Measurements from ENCODE around the gene VAMP5.
A peak's percentile ranks its signal among the peaks of the same experiment; 100 is the strongest.

Gene VAMP5

GRCh38 chr2:85549826-85550225, 34.4 kb upstream of the VAMP5 start:
- 4% methylated on average over 3 of the region's 4 CpGs for WGBS (ENCODE audit: insufficient coverage)
- peak overlapping the region in 1 of 2 experiments; percentile 44 for H3K27ac ChIP-seq (ENCODE audit: insufficient read depth in 1 of 2, low read depth in 1 of 2, low read length in 2 of 2, poor library complexity in 1 of 2, severe bottlenecking in 2 of 2)
- CTCF ChIA-PET = interaction anchor here (0.6 to 28.0 kb wide), 21 partner anchors 12 to 193 kb away, joined by 3 to 584 read pairs (median 4); partner anchors contain the start of genes GGCX, MAT2A, SH2D6 and VAMP8

DNA sequence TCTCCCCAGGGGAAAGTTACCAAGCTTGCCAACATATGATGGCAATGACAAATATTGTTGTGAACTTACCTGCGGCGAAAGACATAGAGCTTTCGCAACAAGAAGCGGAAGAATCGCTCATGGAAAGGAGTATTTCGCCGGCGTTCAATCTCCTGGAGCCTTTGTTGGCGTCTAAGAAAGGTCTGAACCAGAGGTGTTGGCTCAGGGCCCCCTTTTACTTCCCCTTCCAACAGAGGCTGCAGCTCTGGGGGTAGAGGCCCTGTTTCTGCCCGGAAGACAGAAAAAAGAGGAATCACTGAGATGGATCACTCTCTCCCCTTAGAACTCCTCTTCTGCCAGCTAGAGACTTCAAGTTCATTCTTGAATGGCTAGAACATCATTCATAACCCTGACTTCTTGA, 33.7 kb upstream of the VAMP5 start:
- DNase-seq = peak; percentile 58 to 84 (median 83)
- Histone ChIP-seq H3K27me3 (replicated peaks in 2 of 5; ENCODE audit: control insufficient read depth in 4 of 5, insufficient read depth in 5 of 5, low read length in 4 of 5) (no peaks in the 10 kb centered on the region), H3K9me3 (ENCODE audit: control extremely low read depth in 1 of 5, control insufficient read depth in 4 of 5, insufficient read depth in 2 of 5, low read depth in 1 of 5, low read length in 4 of 5) (no peaks in the 10 kb centered on the region), H3K4me1 (ENCODE audit: control extremely low read depth in 1 of 4, control insufficient read depth in 4 of 4, insufficient read depth in 4 of 4, low read length in 3 of 4) (peaks cover 18 to 31% (median 25%) of the 10 kb centered on the region in 4 experiments), H3K27ac (ENCODE audit: insufficient read depth in 1 of 2, low read depth in 1 of 2, low read length in 2 of 2, poor library complexity in 1 of 2, severe bottlenecking in 2 of 2) (peak overlapping the region in 1 of 2 experiments; percentile 44), H3K4me3 (ENCODE audit: control insufficient read depth in 1 of 7, extremely low read depth in 1 of 7, insufficient read depth in 4 of 7, low read depth in 2 of 7, low read length in 6 of 7) (peak overlapping the region in 2 of 7 experiments; percentile 8 to 46), H3K36me3 (ENCODE audit: control insufficient read depth in 4 of 4, insufficient read depth in 4 of 4, low read length in 3 of 4) (peaks cover 10 to 63% (median 36%) of the 10 kb centered on the region in 4 experiments)
- 28% methylated on average over 10 of the region's 10 CpGs for WGBS (ENCODE audit: insufficient coverage)
- ChIA-PET POLR2A (interaction anchor here (1.1 to 6.7 kb wide), 4 partner anchors 9 to 132 kb away, joined by 3 to 69 read pairs (median 4); partner anchors contain the start of genes MAT2A and SH2D6), CTCF (interaction anchor here (0.8 to 28.0 kb wide), 30 partner anchors 11 to 250 kb away, joined by 3 to 584 read pairs (median 4); partner anchors contain the start of genes GGCX, MAT2A and SH2D6)

More at GRCh38 chr2:85549826-85550225, 34.4 kb upstream of the VAMP5 start:
- H3K4me1 ChIP-seq (ENCODE audit: control extremely low read depth in 1 of 4, control insufficient read depth in 4 of 4, insufficient read depth in 4 of 4, low read length in 3 of 4) = peaks cover 18 to 31% (median 25%) of the 10 kb centered on the region in 4 experiments
- peak overlapping the region in 2 of 7 experiments; percentile 8 to 25 for H3K4me3 ChIP-seq (ENCODE audit: control insufficient read depth in 1 of 7, extremely low read depth in 1 of 7, insufficient read depth in 4 of 7, low read depth in 2 of 7, low read length in 6 of 7)
- POLR2A ChIA-PET = interaction anchor here (0.5 to 6.7 kb wide), 4 partner anchors 10 to 112 kb away, joined by 5 to 69 read pairs (median 6); partner anchors contain the start of gene MAT2A
- no peaks in the 10 kb centered on the region for H3K27me3 ChIP-seq (replicated peaks in 2 of 5; ENCODE audit: control insufficient read depth in 4 of 5, insufficient read depth in 5 of 5, low read length in 4 of 5)
- peaks cover 14 to 64% (median 36%) of the 10 kb centered on the region in 4 experiments for H3K36me3 ChIP-seq (ENCODE audit: control insufficient read depth in 4 of 4, insufficient read depth in 4 of 4, low read length in 3 of 4)
- no peaks in the 10 kb centered on the region for H3K9me3 ChIP-seq (ENCODE audit: control extremely low read depth in 1 of 5, control insufficient read depth in 4 of 5, insufficient read depth in 2 of 5, low read depth in 1 of 5, low read length in 4 of 5)
- DNase-seq = no peak

- peaks cover 11 to 71% (median 36%) of the 10 kb centered on the region in 4 experiments for H3K36me3 ChIP-seq (ENCODE audit: control insufficient read depth in 4 of 4, insufficient read depth in 4 of 4, low read length in 3 of 4)
- H3K9me3 ChIP-seq (ENCODE audit: control extremely low read depth in 1 of 5, control insufficient read depth in 4 of 5, insufficient read depth in 2 of 5, low read depth in 1 of 5, low read length in 4 of 5) = no peaks in the 10 kb centered on the region
- no peaks in the 10 kb centered on the region for H3K27me3 ChIP-seq (replicated peaks in 2 of 5; ENCODE audit: control insufficient read depth in 4 of 5, insufficient read depth in 5 of 5, low read length in 4 of 5)
- DNase-seq = peak; percentile 86 to 93 (median 88)
- no peak overlapping the region for H3K4me3 ChIP-seq (ENCODE audit: control insufficient read depth in 1 of 7, extremely low read depth in 1 of 7, insufficient read depth in 4 of 7, low read depth in 2 of 7, low read length in 6 of 7)
- H3K4me1 ChIP-seq (ENCODE audit: control extremely low read depth in 1 of 4, control insufficient read depth in 4 of 4, insufficient read depth in 4 of 4, low read length in 3 of 4) = peaks cover 18 to 31% (median 25%) of the 10 kb centered on the region in 4 experiments
- WGBS (ENCODE audit: insufficient coverage) = 74% methylated on average over 3 of the region's 9 CpGs
- CTCF ChIA-PET = interaction anchor here (0.5 to 28.0 kb wide), 32 partner anchors 10 to 647 kb away, joined by 3 to 584 read pairs (median 4); partner anchors contain the start of genes GGCX, MAT2A and SH2D6
- POLR2A ChIA-PET = interaction anchor here (1.0 to 6.7 kb wide), 4 partner anchors 9 to 160 kb away, joined by 4 to 69 read pairs (median 5); partner anchors contain the start of genes GGCX, MAT2A and SH2D6
- no peak overlapping the region for H3K27ac ChIP-seq (ENCODE audit: insufficient read depth in 1 of 2, low read depth in 1 of 2, low read length in 2 of 2, poor library complexity in 1 of 2, severe bottlenecking in 2 of 2)
Observed at GRCh38 chr2:85551698-85552678, 32.2 kb upstream of the VAMP5 start.

DNA sequence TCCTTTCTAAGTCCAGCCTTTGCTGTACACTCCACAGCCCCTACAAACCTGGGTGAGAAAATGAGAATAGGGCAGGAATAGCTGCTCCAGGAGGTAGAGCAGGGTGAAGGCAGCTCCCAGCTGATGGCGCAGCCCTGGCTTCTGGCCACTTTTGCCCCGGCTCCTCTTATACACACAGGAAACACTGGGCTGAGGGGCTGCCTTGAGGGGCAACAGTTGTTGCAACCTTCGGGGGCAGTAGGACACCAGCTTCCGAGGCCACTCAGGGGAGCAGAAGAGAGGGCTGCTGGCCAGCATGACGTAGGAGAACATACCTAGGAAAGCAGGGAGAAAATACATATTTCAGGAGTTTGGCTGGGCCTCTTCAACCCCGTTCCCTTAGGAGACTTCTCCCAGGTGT, 31.0 kb upstream of the VAMP5 start:
- POLR2A ChIA-PET = interaction anchor here (6.7 kb wide), 1 partner anchor 13 kb away, joined by 69 read pairs; the partner anchor contains the start of gene MAT2A
- peaks cover 16 to 76% (median 36%) of the 10 kb centered on the region in 4 experiments for H3K36me3 ChIP-seq (ENCODE audit: control insufficient read depth in 4 of 4, insufficient read depth in 4 of 4, low read length in 3 of 4)
- H3K27me3 ChIP-seq (replicated peaks in 2 of 5; ENCODE audit: control insufficient read depth in 4 of 5, insufficient read depth in 5 of 5, low read length in 4 of 5) = no peaks in the 10 kb centered on the region
- 82% methylated on average over 6 of the region's 6 CpGs for WGBS (ENCODE audit: insufficient coverage)
- H3K4me3 ChIP-seq (ENCODE audit: control insufficient read depth in 1 of 7, extremely low read depth in 1 of 7, insufficient read depth in 4 of 7, low read depth in 2 of 7, low read length in 6 of 7) = no peak overlapping the region
- CTCF ChIA-PET = interaction anchor here (0.7 to 28.0 kb wide), 11 partner anchors 9 to 183 kb away, joined by 3 to 584 read pairs (median 7); partner anchors contain the start of genes GGCX, MAT2A and SH2D6
- no peak for DNase-seq
- peaks cover 18 to 31% (median 25%) of the 10 kb centered on the region in 4 experiments for H3K4me1 ChIP-seq (ENCODE audit: control extremely low read depth in 1 of 4, control insufficient read depth in 4 of 4, insufficient read depth in 4 of 4, low read length in 3 of 4)
- H3K9me3 ChIP-seq (ENCODE audit: control extremely low read depth in 1 of 5, control insufficient read depth in 4 of 5, insufficient read depth in 2 of 5, low read depth in 1 of 5, low read length in 4 of 5) = no peaks in the 10 kb centered on the region
- no peak overlapping the region for H3K27ac ChIP-seq (ENCODE audit: insufficient read depth in 1 of 2, low read depth in 1 of 2, low read length in 2 of 2, poor library complexity in 1 of 2, severe bottlenecking in 2 of 2)

- peaks cover 19 to 79% (median 39%) of the 10 kb centered on the region in 4 experiments for H3K36me3 ChIP-seq (ENCODE audit: control insufficient read depth in 4 of 4, insufficient read depth in 4 of 4, low read length in 3 of 4)
Observed at GRCh38 chr2:85554980-85555612, 29.1 kb upstream of the VAMP5 start.

DNA sequence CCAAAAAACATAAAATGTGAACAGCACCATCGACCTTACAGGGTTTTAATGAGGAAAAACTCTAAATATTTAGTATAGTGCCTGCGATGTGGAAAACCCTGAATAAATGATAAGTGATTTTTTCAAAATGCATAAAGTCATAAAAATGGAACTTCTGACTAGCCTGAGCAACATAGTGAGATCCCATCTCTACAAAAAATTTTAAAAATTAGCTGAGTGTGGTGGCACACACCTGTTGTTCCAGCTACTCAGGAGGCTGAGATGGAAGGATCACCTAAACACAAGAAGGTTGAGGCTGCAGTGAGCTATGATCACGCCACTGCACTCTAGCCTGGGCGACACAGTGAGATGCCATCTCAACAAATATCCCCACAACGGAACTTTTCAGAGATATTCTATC, 27.1 kb upstream of the VAMP5 start:
- POLR2A ChIA-PET = no interaction called here
- H3K27ac ChIP-seq (ENCODE audit: insufficient read depth in 1 of 2, low read depth in 1 of 2, low read length in 2 of 2, poor library complexity in 1 of 2, severe bottlenecking in 2 of 2) = no peak overlapping the region
- peaks cover 6 to 17% (median 11%) of the 10 kb centered on the region in 4 experiments for H3K4me1 ChIP-seq (ENCODE audit: control extremely low read depth in 1 of 4, control insufficient read depth in 4 of 4, insufficient read depth in 4 of 4, low read length in 3 of 4)
- peaks cover 19 to 59% (median 37%) of the 10 kb centered on the region in 4 experiments for H3K36me3 ChIP-seq (ENCODE audit: control insufficient read depth in 4 of 4, insufficient read depth in 4 of 4, low read length in 3 of 4)
- no peaks in the 10 kb centered on the region for H3K9me3 ChIP-seq (ENCODE audit: control extremely low read depth in 1 of 5, control insufficient read depth in 4 of 5, insufficient read depth in 2 of 5, low read depth in 1 of 5, low read length in 4 of 5)
- no CpG with 5 or more reads among the region's 5 CpGs for WGBS (ENCODE audit: insufficient coverage)
- DNase-seq = no peak
- no peak overlapping the region for H3K4me3 ChIP-seq (ENCODE audit: control insufficient read depth in 1 of 7, extremely low read depth in 1 of 7, insufficient read depth in 4 of 7, low read depth in 2 of 7, low read length in 6 of 7)
- CTCF ChIA-PET = interaction anchor here (1.1 to 28.0 kb wide), 4 partner anchors 53 to 168 kb away, joined by 3 to 584 read pairs (median 126); partner anchors contain the start of gene SH2D6
- H3K27me3 ChIP-seq (replicated peaks in 2 of 5; ENCODE audit: control insufficient read depth in 4 of 5, insufficient read depth in 5 of 5, low read length in 4 of 5) = no peaks in the 10 kb centered on the region

More at GRCh38 chr2:85554980-85555612, 29.1 kb upstream of the VAMP5 start:
- no peak overlapping the region for H3K4me3 ChIP-seq (ENCODE audit: control insufficient read depth in 1 of 7, extremely low read depth in 1 of 7, insufficient read depth in 4 of 7, low read depth in 2 of 7, low read length in 6 of 7)
- ChIA-PET POLR2A (no interaction called here), CTCF (interaction anchor here (0.6 to 28.0 kb wide), 7 partner anchors 9 to 185 kb away, joined by 3 to 584 read pairs (median 4); partner anchors contain the start of gene SH2D6)
- DNase-seq = no peak
- no peaks in the 10 kb centered on the region for H3K9me3 ChIP-seq (ENCODE audit: control extremely low read depth in 1 of 5, control insufficient read depth in 4 of 5, insufficient read depth in 2 of 5, low read depth in 1 of 5, low read length in 4 of 5)
- H3K27me3 ChIP-seq (replicated peaks in 2 of 5; ENCODE audit: control insufficient read depth in 4 of 5, insufficient read depth in 5 of 5, low read length in 4 of 5) = no peaks in the 10 kb centered on the region
- no peak overlapping the region for H3K27ac ChIP-seq (ENCODE audit: insufficient read depth in 1 of 2, low read depth in 1 of 2, low read length in 2 of 2, poor library complexity in 1 of 2, severe bottlenecking in 2 of 2)
- no CpG with 5 or more reads among the region's 3 CpGs for WGBS (ENCODE audit: insufficient coverage)
- H3K4me1 ChIP-seq (ENCODE audit: control extremely low read depth in 1 of 4, control insufficient read depth in 4 of 4, insufficient read depth in 4 of 4, low read length in 3 of 4) = peaks cover 14 to 23% (median 21%) of the 10 kb centered on the region in 4 experiments

Data from common myeloid progenitor, CD34-positive (primary cell).